ENCODE measurements around the gene NAGS. TPM values are rescaled to one million over a fixed set of nuclear protein-coding genes. Genes with fewer than 3 reads are reported as not detected.
A peak's percentile ranks its signal among the peaks of the same experiment; 100 is the strongest.

NAGS gene
- polyA plus RNA-seq, 1 of the 3 experiments (the other 2 are of a cell fraction): 1.7 TPM

- Histone ChIP-seq H3K36me3 (replicated peaks in 1 of 2; ENCODE audit: control insufficient read depth in 1 of 2, insufficient read depth in 2 of 2, low read length in 1 of 2) (no peaks in the 10 kb centered on the region), H3K4me2 (no peak overlapping the region), H3K27me3 (ENCODE audit: insufficient read depth) (no peaks in the 10 kb centered on the region), H2AFZ (ENCODE audit: low read depth) (no peak overlapping the region), H3K27ac (ENCODE audit: low read depth in 2 of 2, low read length in 1 of 2) (no peak overlapping the region), H4K20me1 (ENCODE audit: insufficient read depth) (no peaks in the 10 kb centered on the region), H3K79me2 (ENCODE audit: insufficient read depth) (peaks cover 20% of the 10 kb centered on the region; the same call in 1 of the 2 replicates), H3K9me3 (no peaks in the 10 kb centered on the region), H3F3A (replicated peaks; ENCODE audit: insufficient read depth) (peaks cover 7% of the 10 kb centered on the region), H3K4me3 (ENCODE audit: low read depth in 2 of 2, low read length in 1 of 2) (peak overlapping the region in 1 of 2 experiments; percentile 17; a peak in 1 of 4 replicates), H3K4me1 (ENCODE audit: control insufficient read depth in 1 of 2, insufficient read depth in 2 of 2, low read depth in 1 of 2, low read length in 1 of 2) (peaks cover 8 to 39% of the 10 kb centered on the region in 2 experiments; a peak in 2 of 4 replicates), H3K9me2 (no peaks in the 10 kb centered on the region), H3K9ac (no peak overlapping the region)
- ChIA-PET CTCF (interaction anchor here (1.0 to 31.1 kb wide), 8 partner anchors 11 to 346 kb away, joined by 3 to 638 read pairs (median 8); partner anchors contain the start of gene PPY), POLR2A (no interaction called here)
- peak; percentile 58 for DNase-seq
- TF ChIP-seq MXI1 (IDR thresholded peaks at IDR 0.05; ENCODE audit: low read depth, low read length): no peak
- WGBS (ENCODE audit: low lambda C conversion rate): 63% methylated on average over 42 of the region's 71 CpGs
Measured at GRCh38 chr17:44004761-44005526, 522 bp downstream of the NAGS start.

- H3K4me2 ChIP-seq: peak overlapping the region; percentile 90
- H3K27me3 ChIP-seq (ENCODE audit: insufficient read depth): no peaks in the 10 kb centered on the region
- TF ChIP-seq IRF3 (IDR thresholded peaks at IDR 0.05; ENCODE audit: low read depth, low read length): no peak
- no peak for TF ChIP-seq ELF1 (IDR thresholded peaks at IDR 0.05)
- TF ChIP-seq CTCF (IDR thresholded peaks at IDR 0.05): no peak
- no peak for TF ChIP-seq EZH2phosphoT487 (IDR thresholded peaks at IDR 0.05; ENCODE audit: borderline replicate concordance, low read depth)
- TF ChIP-seq TCF12 (IDR thresholded peaks at IDR 0.05): no peak
- TF ChIP-seq GATA2 (CRISPR knock-in tag; IDR thresholded peaks at IDR 0.05): no peak
- no peak for TF ChIP-seq NFIC (IDR thresholded peaks at IDR 0.05; ENCODE audit: borderline replicate concordance)
- TF ChIP-seq MAX (IDR thresholded peaks at IDR 0.05; ENCODE audit: low read depth): no peak
- TF ChIP-seq NRF1 (IDR thresholded peaks at IDR 0.05; ENCODE audit: low read depth, low read length): no peak
- no peak for TF ChIP-seq EP300 (IDR thresholded peaks at IDR 0.05; ENCODE audit: borderline replicate concordance in 1 of 2, low read depth in 1 of 2, low read length in 1 of 2)
- TF ChIP-seq PBX3 (IDR thresholded peaks at IDR 0.05): no peak
- no peak for TF ChIP-seq CHD2 (IDR thresholded peaks at IDR 0.05; ENCODE audit: low read length, partially characterized antibody)
- TF ChIP-seq USF2 (IDR thresholded peaks at IDR 0.05; ENCODE audit: borderline replicate concordance, low read depth, low read length): no peak
- no peak for TF ChIP-seq GABPA (IDR thresholded peaks at IDR 0.05; ENCODE audit: low read depth)
- H3K27ac ChIP-seq (ENCODE audit: low read depth in 2 of 2, low read length in 1 of 2): no peak overlapping the region
- no peaks in the 10 kb centered on the region for H3K9me3 ChIP-seq
- H3K9ac ChIP-seq: peak overlapping the region; percentile 60; the same call in 1 of the 2 replicates
- H4K20me1 ChIP-seq (ENCODE audit: insufficient read depth): no peaks in the 10 kb centered on the region
- peak overlapping the region; percentile 80 to 90; a peak in 3 of 4 replicates for H3K4me3 ChIP-seq (ENCODE audit: low read depth in 2 of 2, low read length in 1 of 2)
- no peaks in the 10 kb centered on the region for H3K36me3 ChIP-seq (replicated peaks in 1 of 2; ENCODE audit: control insufficient read depth in 1 of 2, insufficient read depth in 2 of 2, low read length in 1 of 2)
- peaks cover 8 to 39% of the 10 kb centered on the region in 2 experiments; a peak in 2 of 4 replicates for H3K4me1 ChIP-seq (ENCODE audit: control insufficient read depth in 1 of 2, insufficient read depth in 2 of 2, low read depth in 1 of 2, low read length in 1 of 2)
- peak overlapping the region; percentile 75; the same call in 1 of the 2 replicates for H2AFZ ChIP-seq (ENCODE audit: low read depth)
- H3K79me2 ChIP-seq (ENCODE audit: insufficient read depth): peaks cover 20% of the 10 kb centered on the region; the same call in 1 of the 2 replicates
- ChIA-PET POLR2A (no interaction called here), CTCF (interaction anchor here (1.0 to 31.1 kb wide), 10 partner anchors 11 to 345 kb away, joined by 3 to 638 read pairs (median 6); partner anchors contain the start of genes LSM12 and PPY)
- DNase-seq: peak; percentile 77
- 57% methylated on average over 41 of the region's 59 CpGs for WGBS (ENCODE audit: low lambda C conversion rate)
- peaks cover 5% of the 10 kb centered on the region for H3F3A ChIP-seq (replicated peaks; ENCODE audit: insufficient read depth)
- no peaks in the 10 kb centered on the region for H3K9me2 ChIP-seq
Measured at GRCh38 chr17:44005527-44006271, 1.3 kb downstream of the NAGS start.

Measured in SK-N-SH (cell line).